A673 (cell line): ENCODE measurements around the gene STIL.

Source experiments
- CTCF ChIP-seq: fragments of 300-800, 200-600 bp; sonication (generic); conservative IDR thresholded peaks from 2 replicates; pipeline ENCODE4 v1.5.1; 2017; ENCODE audit warnings: low read depth, mild to moderate bottlenecking, antibody characterized with exemption, low read length, moderate library complexity, mixed read lengths
- EZH2 ChIP-seq: fragments of 200-600 bp; sonication (generic); IDR thresholded peaks from 2 replicates; pipeline ENCODE4 v1.6.1; 2017; ENCODE audit warnings: borderline replicate concordance, low read depth, mild to moderate bottlenecking, mixed read lengths, antibody characterized with exemption, low read length; ENCODE audit not compliant: poor library complexity, severe bottlenecking

GRCh38 chr1:47227341-47228232, 86.4 kb downstream of the STIL start:
- TF ChIP-seq CTCF (no peak), EZH2 (no peak)
